IgD-negative memory B cell (primary cell): ENCODE results near the gene PPARD. TPM values are rescaled to one million over a fixed set of nuclear protein-coding genes. Genes with fewer than 3 reads are reported as not detected.

Experiments used
- H3K27ac Mint-ChIP-seq, 3 donors: one replicate each; pipeline ENCODE4 v1.8.0; 2020 to 2022; ENCODE audit warnings: mild to moderate bottlenecking in 3 of 3, mixed read lengths in 3 of 3, moderate library complexity in 1 of 3
- H3K27me3 Mint-ChIP-seq: one replicate; pipeline ENCODE4 v1.8.0; 2021; ENCODE audit warnings: mixed read lengths
- H3K36me3 Mint-ChIP-seq: one replicate; pipeline ENCODE4 v1.8.0; 2020; ENCODE audit warnings: mild to moderate bottlenecking, mixed read lengths
- H3K4me1 Mint-ChIP-seq, 3 donors: one replicate each; pipeline ENCODE4 v1.8.0; 2020 to 2022; ENCODE audit warnings: mixed read lengths in 3 of 3, mild to moderate bottlenecking in 1 of 3
- H3K4me3 Mint-ChIP-seq, 4 donors: one replicate each; pipeline ENCODE4 v1.8.0; 2020 to 2022; ENCODE audit warnings: mild to moderate bottlenecking in 4 of 4, mixed read lengths in 4 of 4, moderate library complexity in 3 of 4
- H3K9me3 Mint-ChIP-seq, 3 donors: one replicate each; pipeline ENCODE4 v1.8.0; 2020 to 2021; ENCODE audit warnings: mixed read lengths in 3 of 3, mild to moderate bottlenecking in 1 of 3
- polyA plus RNA-seq: library from polyadenylated mRNA; unstranded; fragments of 300-500 nt; fragmentation: Illumina TruSeq; gene quantifications from one replicate; pipeline ENCODE4 v1.2.3, GENCODE V29; 2021

PPARD gene
- polyA plus RNA-seq, 1 donor from 2014 or later: 8.4 TPM

DNA sequence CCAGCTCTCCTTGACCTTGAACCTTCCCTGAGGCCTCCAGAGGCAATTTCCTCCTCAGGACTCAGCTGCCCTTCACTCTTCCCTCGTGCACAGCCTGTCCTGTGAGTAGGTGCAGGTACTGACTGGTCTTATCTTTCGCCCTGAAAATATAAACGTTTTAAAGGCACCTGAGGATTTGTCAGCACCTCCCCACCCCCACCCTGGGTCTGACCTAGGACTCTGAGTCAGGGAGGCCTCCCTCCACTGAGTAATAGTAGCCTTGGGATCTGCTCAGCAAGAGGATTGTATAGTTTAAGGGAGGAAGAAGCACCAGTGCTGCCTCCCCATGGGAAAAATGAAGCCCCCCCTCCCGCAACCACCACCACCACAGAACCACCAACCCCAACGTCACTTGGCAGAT, 54.6 kb downstream of the PPARD start:
- Mint-ChIP-seq H3K4me1 (peaks cover 12 to 23% (median 17%) of the 10 kb centered on the region in 3 donors), H3K36me3 (peaks cover 2% of the 10 kb centered on the region), H3K9me3 (no peaks in the 10 kb centered on the region), H3K27ac (no peak overlapping the region), H3K27me3 (no peaks in the 10 kb centered on the region), H3K4me3 (no peak overlapping the region)

DNA sequence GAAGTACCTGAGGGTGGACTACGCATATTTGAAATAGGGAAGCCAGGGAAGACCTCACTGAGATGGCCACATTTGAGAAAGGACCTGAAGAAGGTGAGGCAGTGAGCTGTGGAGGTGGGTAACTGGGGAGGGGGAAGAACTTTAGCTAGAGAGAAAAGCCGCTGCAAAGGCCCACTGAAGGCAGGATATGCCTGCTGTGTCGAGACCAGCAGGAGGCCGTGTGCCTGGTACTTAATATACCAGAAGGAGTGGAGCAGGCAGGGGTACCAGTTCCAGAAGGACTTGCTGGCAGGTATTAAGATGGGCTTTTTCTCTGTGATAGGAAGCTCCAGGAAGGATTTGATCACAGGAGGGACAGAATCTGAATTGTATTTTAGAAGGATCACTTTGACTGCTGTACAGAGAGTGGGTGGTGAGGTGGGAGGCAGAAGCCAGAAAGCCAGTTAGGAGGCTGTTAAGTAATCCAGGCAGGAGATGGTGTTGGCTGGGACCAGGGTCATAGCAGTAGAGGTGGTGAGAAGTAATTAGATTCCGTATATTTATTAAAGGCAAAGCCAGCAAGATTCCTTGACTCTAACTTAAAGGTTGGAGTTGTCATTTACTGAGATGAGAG, 55.6 kb downstream of the PPARD start:
- Mint-ChIP-seq H3K4me1 (peaks cover 12 to 21% (median 18%) of the 10 kb centered on the region in 3 donors), H3K9me3 (no peaks in the 10 kb centered on the region), H3K27me3 (no peaks in the 10 kb centered on the region), H3K36me3 (peaks cover 2% of the 10 kb centered on the region), H3K4me3 (no peak overlapping the region), H3K27ac (peak overlapping the region in 1 of 3 donors; percentile 52)

DNA sequence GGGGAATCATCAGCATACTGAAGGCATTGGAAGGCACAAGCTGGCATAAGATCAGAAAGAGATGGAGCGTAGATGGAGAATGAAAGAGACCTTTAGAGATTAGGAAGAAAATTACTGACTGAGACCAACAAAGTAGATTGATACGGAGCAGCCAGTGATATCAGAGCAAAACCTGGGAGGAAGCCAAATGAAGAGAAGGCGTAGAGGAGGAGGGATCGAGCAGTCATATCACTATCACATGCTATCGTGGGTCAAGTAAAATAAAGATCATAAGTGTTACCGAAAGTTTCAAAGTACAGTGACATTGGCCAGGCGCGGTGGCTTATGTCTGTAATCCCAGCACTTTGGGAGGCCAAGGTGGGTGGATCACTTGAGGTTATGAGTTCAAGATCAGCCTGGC, 56.2 kb downstream of the PPARD start:
- H3K4me3 Mint-ChIP-seq: no peak overlapping the region
- no peaks in the 10 kb centered on the region for H3K9me3 Mint-ChIP-seq
- H3K4me1 Mint-ChIP-seq: peaks cover 7 to 15% (median 14%) of the 10 kb centered on the region in 3 donors
- H3K36me3 Mint-ChIP-seq: peaks cover 2% of the 10 kb centered on the region
- H3K27ac Mint-ChIP-seq: peak overlapping the region in 1 of 3 donors; percentile 52
- H3K27me3 Mint-ChIP-seq: no peaks in the 10 kb centered on the region

DNA sequence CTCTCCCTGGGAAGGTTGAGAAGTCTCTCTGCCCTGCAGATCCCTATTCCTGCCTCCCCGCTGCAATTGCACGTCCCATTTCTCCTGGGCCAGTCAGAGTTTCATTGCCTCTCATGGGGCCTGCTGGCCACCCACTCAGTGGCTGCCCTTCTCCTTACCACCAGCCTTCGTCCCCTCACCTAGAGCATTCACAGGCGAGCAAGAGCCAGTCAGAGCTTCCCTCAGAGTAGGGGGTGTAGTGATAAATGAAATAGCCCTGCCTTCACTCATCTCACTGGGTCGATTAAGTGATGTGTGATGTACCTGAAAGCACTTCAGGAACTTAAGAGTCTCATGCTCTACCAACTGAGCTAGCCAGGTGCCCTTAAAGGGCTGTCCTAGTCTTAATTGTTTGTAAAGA, 57.8 kb downstream of the PPARD start:
- H3K27ac Mint-ChIP-seq: peak overlapping the region in 1 of 3 donors; percentile 50
- no peak overlapping the region for H3K4me3 Mint-ChIP-seq
- no peaks in the 10 kb centered on the region for H3K9me3 Mint-ChIP-seq
- H3K27me3 Mint-ChIP-seq: no peaks in the 10 kb centered on the region
- peaks cover 0 to 10% (median 6%) of the 10 kb centered on the region in 3 donors for H3K4me1 Mint-ChIP-seq
- peaks cover 2% of the 10 kb centered on the region for H3K36me3 Mint-ChIP-seq

DNA sequence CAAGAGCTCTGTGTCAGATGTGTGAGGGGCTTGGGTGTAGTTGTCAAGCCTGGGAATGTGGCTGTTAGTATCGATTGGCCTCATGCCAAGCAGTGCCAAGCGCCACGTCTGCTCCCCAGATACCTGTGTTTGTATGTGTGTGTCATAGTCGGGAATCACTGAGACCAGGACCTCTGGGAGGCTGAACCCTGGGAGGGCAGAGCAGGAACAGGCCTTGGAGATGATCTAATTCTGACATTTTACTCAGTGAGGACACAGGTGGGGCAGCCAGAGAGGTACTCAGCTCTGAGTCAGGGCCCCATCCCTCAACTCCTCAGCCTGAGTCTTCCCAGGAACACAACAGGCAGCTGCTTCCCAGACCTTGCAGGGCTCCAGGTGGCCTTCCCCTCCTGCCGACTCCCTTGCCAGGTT, 58.5 kb downstream of the PPARD start:
- H3K36me3 Mint-ChIP-seq: peaks cover under 1% of the 10 kb centered on the region
- H3K4me1 Mint-ChIP-seq: peaks cover 0 to 6% (median 4%) of the 10 kb centered on the region in 3 donors
- no peak overlapping the region for H3K4me3 Mint-ChIP-seq
- no peaks in the 10 kb centered on the region for H3K27me3 Mint-ChIP-seq
- H3K9me3 Mint-ChIP-seq: no peaks in the 10 kb centered on the region
- H3K27ac Mint-ChIP-seq: no peak overlapping the region

DNA sequence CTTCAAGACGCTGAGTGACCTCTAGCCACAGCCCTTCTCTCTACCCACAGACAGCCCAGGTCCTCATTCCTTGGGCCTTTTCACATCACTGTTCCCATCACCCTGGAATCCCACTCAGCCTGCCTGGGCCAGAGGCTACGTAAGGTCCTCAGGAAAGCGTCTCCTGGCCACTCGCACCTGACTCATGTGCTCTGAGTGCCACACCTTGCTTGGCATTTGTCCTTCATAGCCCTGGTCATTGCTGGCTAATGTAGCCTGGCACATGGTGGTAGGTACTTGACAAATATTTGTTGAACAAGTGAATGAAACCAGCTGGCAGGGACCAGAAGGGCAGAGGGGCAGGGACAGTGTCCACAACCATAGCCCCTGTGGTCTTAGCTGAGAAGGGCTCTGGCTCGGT, 59.2 kb downstream of the PPARD start:
- Mint-ChIP-seq H3K4me3 (peak overlapping the region in 1 of 4 donors; percentile 10), H3K27me3 (no peaks in the 10 kb centered on the region), H3K27ac (peak overlapping the region in 1 of 3 donors; percentile 50), H3K9me3 (no peaks in the 10 kb centered on the region), H3K36me3 (peaks cover 2% of the 10 kb centered on the region), H3K4me1 (peaks cover 0 to 8% (median 7%) of the 10 kb centered on the region in 3 donors)

DNA sequence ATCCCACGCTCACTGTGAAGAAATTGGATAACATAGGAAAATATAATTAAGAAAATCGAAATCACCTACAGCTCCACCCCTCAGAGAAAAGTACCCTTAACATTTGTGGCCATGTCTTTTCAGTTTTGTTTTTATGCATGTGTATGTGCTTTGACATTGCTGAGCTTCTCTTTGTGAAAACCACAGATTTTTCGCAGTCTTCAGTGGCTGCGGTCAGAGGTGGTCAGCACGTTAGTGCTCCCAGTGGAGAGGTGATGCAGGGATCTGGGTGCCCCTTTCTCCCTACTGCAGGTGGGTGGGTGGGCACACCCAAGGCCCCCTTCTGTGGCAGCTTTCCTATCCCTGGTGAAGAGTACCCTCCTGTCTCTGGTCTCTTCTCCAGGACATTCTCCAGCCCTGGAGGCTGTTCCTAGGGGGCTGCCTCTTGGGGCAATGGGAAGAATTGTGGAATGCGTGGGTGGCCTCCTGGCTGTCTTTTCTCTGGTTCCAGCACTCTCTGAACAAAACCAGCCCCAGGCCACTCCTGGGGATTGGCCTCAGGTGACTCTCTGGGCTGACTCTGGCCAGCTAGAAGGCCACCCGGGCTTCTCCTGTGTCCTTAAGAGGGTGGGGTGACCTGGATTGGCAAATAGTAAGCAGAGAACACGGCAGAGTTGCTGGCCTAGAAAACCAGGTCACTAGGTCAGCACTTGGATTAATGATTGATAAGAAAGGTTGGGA, 59.9 kb downstream of the PPARD start:
- Mint-ChIP-seq H3K36me3 (peaks cover 2% of the 10 kb centered on the region), H3K9me3 (no peaks in the 10 kb centered on the region), H3K27ac (no peak overlapping the region), H3K4me3 (no peak overlapping the region), H3K27me3 (no peaks in the 10 kb centered on the region), H3K4me1 (peaks cover 0 to 9% (median 7%) of the 10 kb centered on the region in 3 donors)

DNA sequence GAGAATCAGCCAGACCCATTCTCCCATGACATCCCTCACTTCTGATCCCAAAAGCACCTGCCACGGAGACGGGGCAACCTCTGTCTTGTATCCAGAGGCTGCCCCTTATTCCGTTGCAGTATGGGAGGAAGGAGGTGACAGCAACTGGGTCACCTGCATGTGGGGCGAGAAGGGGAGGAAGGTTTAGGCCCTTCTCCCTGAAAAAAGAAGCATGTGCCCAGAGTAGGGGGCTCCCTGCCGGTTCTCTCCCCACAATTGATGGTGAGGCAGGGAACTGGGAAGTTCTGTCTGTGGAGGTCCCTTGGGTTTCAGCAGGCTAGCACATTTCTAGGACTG, 60.5 kb downstream of the PPARD start:
- Mint-ChIP-seq H3K27ac (no peak overlapping the region), H3K27me3 (no peaks in the 10 kb centered on the region), H3K9me3 (no peaks in the 10 kb centered on the region), H3K4me3 (no peak overlapping the region), H3K36me3 (peaks cover 2% of the 10 kb centered on the region), H3K4me1 (peaks cover 0 to 9% (median 5%) of the 10 kb centered on the region in 3 donors)

DNA sequence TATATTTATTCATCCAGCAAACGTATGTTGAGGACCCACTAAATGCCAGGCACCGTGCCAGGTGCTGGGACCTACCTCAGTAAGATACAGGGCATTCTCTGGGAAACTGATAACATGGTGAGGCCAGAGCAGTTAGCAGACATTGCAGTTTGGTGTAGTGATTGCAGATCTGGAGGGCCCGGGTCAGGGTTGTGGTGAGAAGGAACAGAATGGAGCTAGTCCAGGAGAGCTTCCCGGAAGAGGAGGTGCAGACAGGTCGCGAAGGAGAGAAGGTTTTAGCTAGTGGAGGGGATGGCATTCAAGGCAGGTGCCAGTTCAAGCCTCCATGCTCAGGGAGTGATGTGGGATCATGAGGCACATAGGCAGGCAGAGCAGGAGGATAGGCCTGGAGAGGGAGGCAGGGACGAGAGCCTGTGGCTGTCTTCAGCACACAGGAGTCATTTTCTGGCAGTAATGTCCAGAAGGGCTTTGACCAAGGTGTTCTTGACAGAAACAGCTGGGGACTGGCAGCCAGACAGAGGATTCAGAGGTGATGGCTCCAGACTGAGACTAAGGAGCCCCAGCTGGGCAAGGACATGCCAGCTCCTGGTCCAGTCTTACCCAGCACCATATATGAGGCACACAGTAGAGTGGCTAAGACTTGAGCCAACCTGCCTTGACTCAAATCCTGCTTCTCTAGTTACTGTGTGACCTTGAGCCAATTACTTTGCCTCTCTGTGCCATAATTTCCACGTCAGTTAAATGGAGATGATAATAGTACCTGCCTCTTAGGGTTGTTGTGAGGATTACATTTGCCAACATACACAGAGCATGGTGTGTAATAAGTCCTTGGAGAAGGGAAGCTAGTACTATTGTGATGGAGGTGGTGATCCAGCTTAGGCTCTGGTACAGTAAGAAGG, 61.4 kb downstream of the PPARD start:
- Mint-ChIP-seq H3K27me3 (no peaks in the 10 kb centered on the region), H3K4me3 (no peak overlapping the region), H3K9me3 (no peaks in the 10 kb centered on the region), H3K4me1 (peaks cover 0 to 12% (median 5%) of the 10 kb centered on the region in 3 donors), H3K36me3 (peaks cover 2% of the 10 kb centered on the region), H3K27ac (no peak overlapping the region)

DNA sequence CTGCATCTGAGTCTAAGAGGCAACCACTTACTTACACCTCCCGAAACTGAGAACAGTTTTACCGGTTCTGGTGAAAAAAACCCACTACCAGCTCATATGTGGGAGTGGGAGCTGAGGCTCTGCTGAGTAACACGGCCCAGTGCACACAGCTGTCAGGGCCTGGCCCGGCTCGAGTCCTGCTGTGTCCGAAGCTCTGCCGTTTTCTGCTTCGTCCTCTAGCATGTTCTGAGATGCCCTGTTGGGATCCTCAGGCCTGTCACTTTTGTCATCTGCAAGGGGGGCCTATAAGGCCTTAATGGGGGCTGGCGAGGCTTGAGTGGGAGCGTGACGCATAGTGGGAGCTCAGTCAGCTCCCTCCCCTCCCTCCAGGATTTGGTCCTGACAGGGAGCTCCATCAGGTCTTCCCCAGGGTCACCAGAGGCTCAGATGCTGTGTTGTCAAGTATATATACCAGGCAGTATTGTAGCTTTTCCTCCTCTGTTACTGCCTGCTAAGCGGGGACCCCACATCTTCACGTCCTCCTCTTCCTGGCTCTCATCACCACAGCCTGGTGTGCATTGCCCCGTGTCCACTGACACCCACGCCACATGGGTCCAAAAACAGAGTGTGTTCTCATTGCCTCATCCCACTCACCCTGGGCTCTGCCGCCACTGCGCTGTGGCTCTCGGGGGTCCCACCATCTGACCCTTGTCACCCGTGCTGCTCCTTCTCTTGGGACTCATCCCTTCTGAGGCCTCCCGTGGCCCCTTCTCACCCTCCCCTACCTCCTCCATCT, 64.5 kb downstream of the PPARD start:
- H3K36me3 Mint-ChIP-seq: peaks cover 2% of the 10 kb centered on the region
- H3K9me3 Mint-ChIP-seq: no peaks in the 10 kb centered on the region
- peaks cover 16 to 27% (median 20%) of the 10 kb centered on the region in 3 donors for H3K4me1 Mint-ChIP-seq
- no peaks in the 10 kb centered on the region for H3K27me3 Mint-ChIP-seq
- H3K27ac Mint-ChIP-seq: peak overlapping the region in 1 of 3 donors; percentile 80
- peak overlapping the region in 1 of 4 donors; percentile 28 for H3K4me3 Mint-ChIP-seq

DNA sequence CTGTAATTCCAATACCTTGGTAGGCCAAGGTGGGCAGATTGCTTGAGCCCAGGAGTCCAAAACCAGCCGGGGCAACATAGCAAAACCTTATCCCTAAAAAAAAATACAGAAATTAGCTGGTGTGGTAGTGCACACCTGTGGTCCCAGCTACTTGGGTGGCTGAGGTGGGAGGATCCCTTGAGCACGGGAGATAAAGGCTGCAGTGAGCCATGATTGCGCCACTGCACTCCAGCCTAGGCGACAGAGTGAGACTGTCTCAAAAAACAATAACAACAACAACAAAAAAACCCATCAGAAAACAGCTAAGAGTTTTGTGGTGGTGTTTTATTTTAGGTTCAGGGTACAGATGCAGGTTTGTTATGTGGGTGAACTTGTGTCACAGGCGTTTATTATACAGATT, 66.9 kb downstream of the PPARD start:
- Mint-ChIP-seq H3K27ac (peak overlapping the region in 1 of 3 donors; percentile 24), H3K4me1 (peaks cover 13 to 26% (median 20%) of the 10 kb centered on the region in 3 donors), H3K36me3 (peaks cover 3% of the 10 kb centered on the region), H3K4me3 (no peak overlapping the region), H3K27me3 (no peaks in the 10 kb centered on the region), H3K9me3 (no peaks in the 10 kb centered on the region)

DNA sequence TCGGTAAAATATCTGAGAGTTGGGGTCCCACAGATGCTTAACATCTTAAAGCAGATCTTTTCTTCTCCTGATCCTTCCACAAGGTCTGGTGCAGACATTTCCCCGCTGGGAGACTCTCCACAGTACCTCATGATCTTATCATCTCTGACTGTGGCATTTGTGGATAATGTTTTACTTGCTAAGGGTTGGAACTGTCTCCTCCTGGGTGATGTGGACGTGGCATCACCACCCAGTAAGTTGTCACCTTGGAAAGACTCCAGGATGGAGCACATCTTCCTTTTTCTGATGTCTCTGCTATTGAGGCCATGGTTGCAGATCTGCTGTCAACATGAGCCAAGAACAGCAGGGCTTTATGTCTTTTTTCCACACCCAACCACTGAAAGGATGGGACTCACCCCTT, 67.8 kb downstream of the PPARD start:
- Mint-ChIP-seq H3K4me1 (peaks cover 16 to 27% (median 20%) of the 10 kb centered on the region in 3 donors), H3K4me3 (no peak overlapping the region)

DNA sequence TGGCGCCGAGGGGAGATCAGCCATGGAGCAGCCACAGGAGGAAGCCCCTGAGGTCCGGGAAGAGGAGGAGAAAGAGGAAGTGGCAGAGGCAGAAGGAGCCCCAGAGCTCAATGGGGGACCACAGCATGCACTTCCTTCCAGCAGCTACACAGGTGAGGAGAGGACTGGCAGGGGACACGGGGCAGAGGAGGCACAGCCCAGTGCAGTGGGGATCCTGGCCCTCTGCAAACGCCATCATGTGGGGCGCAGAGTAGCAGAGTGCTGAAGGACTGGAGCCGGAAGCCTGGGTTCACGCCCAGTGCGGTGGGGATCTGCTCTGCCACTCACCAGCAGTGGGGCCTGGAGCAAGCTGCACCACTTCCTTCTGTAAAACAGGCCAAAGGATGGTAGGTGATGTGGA, 68.7 kb downstream of the PPARD start:
- no peaks in the 10 kb centered on the region for H3K9me3 Mint-ChIP-seq
- H3K4me3 Mint-ChIP-seq: peak overlapping the region in 2 of 4 donors; percentile 74 to 92
- H3K36me3 Mint-ChIP-seq: peaks cover 1% of the 10 kb centered on the region
- peaks cover 14 to 31% (median 23%) of the 10 kb centered on the region in 3 donors for H3K4me1 Mint-ChIP-seq
- H3K27me3 Mint-ChIP-seq: no peaks in the 10 kb centered on the region
- H3K27ac Mint-ChIP-seq: peak overlapping the region in 2 of 3 donors; percentile 82 to 83

More for the DNA sequence above, 67.8 kb downstream of the PPARD start:
- Mint-ChIP-seq H3K27ac (peak overlapping the region in 1 of 3 donors; percentile 24), H3K9me3 (no peaks in the 10 kb centered on the region), H3K27me3 (no peaks in the 10 kb centered on the region), H3K36me3 (peaks cover 3% of the 10 kb centered on the region)

DNA sequence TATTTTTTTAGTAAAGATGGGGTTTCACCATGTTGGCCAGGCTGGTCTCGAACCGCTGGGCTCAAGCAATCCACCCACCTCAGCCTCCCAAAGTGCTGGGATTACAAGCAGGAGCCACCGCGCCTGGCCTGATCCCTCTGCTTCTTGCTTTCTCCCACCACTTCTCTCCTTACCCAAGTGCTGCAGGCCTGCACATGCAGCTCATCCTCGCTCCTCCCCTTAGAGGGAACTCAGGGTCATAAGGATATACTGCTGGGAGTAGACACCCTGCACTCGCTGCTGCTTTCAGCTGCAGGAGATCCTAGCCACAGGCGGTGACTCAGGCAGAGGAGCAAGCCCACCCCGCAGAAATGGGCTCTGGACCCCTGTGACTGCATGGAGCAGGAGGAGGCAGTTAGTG, 69.7 kb downstream of the PPARD start:
- no peak overlapping the region for H3K4me3 Mint-ChIP-seq

More for the DNA sequence above, 69.7 kb downstream of the PPARD start:
- Mint-ChIP-seq H3K9me3 (no peaks in the 10 kb centered on the region), H3K27ac (peak overlapping the region in 1 of 3 donors; percentile 65), H3K4me1 (peaks cover 12 to 28% (median 23%) of the 10 kb centered on the region in 3 donors), H3K36me3 (peaks cover 1% of the 10 kb centered on the region), H3K27me3 (no peaks in the 10 kb centered on the region)
